Inflammatory macrophage (primary cell): Measurements from ENCODE around the gene SPOCK1.
A peak's percentile ranks its signal among the peaks of the same experiment; 100 is the strongest.
"Not testable (repeated sequence)": the region's sequence is repeated elsewhere in the genome, so short reads cannot be mapped to it uniquely, and the experiment has no call there.

ENCODE experiments used
- DNase-seq, 2 donors: peaks; one replicate each; pipeline ENCODE4 v3.0.0-alpha.2; 2020 to 2022
- total RNA-seq, 18 experiments: gene quantifications; one replicate each; lab custom pipeline; 2026; ENCODE audit warnings: mixed read lengths in 6 of 18, inconsistent platforms in 2 of 18; lab: John Stamatoyannopoulos, UW

SPOCK1 gene
- 0 to 2.5 (median 0.40) reads per million in 18 experiments for total RNA-seq

DNA sequence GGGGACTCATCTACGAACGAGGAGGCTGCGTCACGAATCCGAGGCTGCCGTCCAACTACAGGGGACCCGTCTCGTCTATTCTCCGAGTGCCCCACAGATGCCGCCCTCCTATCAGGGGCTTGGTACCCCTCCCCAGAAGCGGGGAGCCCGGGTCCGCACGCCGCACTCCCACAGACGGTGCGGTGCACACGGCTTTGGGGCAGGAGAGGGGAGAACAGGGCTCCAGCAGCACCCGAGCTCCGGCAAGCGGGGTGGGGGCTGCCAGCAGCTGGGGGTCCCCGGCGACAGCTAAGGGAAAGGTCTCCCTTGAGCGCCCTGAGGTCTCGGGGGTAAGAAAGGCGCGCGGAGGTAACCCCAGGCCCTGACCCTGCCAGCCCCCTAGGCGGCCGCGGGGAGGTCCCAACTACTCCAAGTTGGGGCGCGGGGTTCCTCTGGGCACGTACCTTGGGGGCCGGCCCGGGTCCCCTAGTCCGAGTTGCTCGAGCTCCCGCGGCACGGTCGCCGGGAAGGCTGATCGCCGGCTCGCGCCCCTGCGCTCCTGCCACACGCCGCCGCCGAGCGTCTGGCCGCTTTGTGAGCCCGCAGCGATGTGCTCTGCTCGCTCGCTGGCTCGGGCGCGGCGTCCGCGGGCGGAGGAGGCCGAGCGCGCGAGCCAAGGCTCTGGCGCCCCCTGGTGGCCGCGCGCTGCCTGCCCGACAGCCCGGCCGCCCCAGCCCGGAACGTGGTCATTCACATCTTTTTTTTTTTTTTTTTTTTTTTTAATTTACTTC is at the start of gene SPOCK1:
Gene SPOCK1 (minus strand): TSS at position 591 of the 770 bp plus-strand sequence.
- peak; percentile 68 to 80 for DNase-seq

DNA sequence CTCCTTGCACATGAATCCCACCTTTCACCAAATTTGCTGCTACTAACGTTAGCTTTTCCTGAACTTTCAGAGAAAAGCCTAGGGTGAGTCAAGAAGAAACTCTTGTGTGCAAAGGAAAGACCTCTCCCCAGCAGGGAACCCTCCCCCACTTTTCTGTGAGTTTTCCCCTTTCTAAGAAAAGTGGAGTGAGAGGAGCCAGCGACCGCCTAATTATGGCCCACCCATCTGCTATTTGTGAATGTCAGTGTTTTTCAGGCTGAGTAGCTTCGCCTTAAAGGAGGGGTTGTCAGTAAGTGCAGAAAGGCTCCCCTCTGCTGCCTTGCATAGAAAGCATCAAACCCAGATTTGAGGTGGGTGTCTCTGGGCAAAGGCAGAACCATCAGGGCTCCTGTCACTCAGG is 46.8 kb upstream of the SPOCK1 start:
- no peak for DNase-seq

DNA sequence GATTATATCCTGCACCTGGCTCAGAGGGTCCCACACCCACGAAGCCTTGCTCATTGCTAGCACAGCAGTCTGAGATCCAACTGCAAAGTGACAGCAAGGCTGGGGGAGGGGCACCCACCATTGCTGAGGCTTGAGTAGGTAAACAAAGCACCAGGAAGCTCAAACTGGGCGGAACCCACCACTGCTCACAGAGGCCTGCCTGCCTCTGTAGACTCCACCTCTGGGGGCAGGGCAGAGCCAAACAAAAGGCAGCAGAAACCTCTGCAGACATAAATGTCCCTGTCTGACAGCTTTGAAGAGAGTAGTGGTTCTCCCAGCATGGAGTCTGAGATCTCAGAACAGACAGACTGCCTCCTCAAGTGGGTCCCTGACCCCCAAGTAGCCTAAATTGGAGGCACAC is 36.3 kb upstream of the SPOCK1 start:
- not testable (repeated sequence) for DNase-seq

DNA sequence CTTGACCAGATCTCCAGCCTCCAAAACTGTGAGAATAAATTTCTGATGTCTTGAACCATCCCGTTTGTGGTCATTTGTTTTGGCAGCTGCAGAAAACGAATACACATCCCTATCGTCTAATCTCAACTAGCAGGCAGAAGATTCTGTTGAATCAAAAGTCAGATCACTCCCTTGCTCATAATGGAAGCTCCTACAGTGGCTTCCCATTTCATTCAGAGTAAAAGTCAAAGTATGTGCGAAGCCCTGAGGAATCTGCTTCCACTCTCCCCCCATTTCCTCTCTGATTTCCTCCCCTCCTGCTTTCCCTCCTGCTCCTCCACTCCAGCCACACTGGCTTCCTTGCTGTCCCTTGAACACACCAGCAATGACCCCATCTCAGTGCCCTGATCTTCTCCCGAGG is 34.8 kb upstream of the SPOCK1 start:
- DNase-seq, result no peak

DNA sequence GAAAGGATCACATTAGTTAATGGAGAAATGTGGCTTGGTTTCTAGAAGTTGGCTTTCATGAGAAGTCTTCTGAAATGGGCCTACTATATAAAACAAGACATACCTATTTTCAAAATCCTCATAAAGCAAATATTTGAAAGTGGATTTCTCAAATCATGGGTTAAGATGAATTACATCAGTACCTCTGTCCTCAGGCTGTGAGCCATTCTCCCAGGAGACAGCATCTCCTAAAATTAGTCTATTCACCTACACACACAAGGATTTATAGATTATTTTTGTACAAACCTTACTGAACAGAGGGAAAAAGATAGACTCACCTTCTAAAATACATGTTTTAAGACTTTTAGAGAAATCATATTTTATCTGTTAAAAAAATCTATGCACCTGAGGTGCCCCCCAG is 32.1 kb upstream of the SPOCK1 start:
- no peak for DNase-seq

DNA sequence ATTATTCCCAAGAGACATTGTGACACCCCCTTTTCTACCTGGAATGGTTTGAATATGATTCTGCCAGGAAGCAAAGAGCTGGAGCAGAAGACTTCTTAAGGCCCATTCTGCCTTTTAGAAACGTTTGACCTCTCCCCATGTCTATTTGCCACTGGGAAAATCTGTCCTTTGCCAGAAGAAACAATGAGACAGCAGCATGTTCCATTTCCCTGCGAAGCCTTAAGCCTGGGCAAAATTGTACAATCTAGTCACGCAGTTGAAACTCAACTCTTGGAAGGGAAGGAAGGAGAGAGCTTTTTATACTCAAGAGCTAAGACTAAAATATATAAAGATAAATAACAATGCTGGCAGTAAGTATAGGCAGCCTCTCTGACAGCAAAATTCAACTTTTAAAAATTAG is 22.1 kb upstream of the SPOCK1 start:
- no peak for DNase-seq

DNA sequence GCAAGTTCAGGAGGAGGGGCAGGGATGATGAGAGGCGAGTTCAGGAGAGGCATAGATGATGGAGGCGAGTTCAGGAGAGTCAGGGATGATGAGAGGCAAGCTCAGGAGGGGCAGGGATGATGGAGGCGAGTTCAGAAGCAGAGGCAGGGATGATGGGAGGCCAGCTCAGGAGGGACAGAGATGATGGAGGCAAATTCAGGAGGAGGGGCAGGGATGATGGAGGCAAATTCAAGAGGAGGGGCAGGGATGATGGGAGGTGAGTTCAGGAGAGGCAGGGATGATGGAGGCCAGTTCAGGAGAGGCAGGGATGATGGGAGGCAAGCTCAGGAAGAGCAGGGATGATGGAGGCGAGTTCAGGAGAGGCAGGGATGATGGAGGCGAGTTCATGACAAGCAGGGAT is 17.8 kb upstream of the SPOCK1 start:
- no peak for DNase-seq

DNA sequence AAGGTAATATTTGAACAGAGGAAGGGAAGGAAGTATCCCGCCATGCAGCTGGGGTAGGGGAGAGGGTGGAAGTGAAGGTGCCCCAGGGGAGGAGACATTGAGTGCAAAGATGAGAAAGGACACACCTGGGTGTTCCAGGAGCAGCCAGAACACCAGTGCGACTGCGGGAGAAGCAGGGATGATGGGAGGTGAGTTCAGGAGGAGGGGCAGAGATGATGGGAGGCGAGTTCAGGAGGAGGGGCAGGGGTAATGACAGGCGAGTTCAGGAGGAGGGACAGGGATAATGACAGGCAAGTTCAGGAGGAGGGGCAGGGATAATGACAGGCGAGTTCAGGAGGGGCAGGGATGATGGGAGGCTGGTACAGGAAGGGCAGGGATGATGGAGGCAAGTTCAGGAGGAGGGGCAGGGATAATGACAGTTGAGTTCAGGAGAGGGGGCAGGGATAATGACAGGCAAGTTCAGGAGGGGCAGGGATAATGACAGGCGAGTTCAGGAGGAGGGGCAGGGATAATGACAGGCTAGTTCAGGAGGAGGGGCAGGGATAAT is 17.2 kb upstream of the SPOCK1 start:
- no peak for DNase-seq

DNA sequence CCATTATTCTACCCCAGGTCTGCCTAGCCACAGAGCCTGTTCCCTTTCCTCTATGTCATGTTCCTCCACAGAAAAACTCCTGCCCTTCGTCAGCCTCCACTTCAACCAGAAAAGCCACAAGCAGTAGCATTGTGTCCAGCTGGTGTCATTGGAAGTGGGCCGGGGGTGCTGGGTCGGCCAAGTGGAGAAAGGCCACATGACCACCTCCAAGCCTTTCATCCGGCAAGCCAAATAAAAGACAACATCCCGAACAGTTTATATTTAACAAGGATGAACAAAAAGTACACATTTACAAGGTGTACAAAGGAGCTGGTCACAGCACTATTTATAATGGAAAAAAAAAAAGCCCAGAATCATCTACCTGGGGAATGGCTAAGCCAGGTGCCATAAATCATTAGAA is 16.1 kb upstream of the SPOCK1 start:
- no peak for DNase-seq

DNA sequence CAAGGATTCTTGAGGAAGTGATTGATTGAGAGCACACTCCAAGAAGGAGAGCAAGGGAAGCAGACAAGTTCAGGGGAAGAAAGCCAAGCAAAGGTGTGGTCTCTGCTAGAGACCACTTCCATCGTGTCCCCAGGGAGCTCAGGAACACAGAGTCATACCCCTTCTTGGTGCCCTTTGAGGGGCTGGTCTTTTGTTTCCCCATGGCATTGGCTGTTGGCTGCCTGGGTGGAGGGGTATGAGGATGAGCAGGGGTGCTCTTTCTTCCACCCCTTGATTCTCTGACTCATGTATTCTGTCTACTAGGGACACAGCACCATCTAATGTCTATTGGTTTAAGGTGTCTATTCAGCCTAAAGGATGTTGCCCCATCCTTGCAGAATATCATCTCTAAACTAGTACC is 11.5 kb upstream of the SPOCK1 start:
- DNase-seq, result no peak

DNA sequence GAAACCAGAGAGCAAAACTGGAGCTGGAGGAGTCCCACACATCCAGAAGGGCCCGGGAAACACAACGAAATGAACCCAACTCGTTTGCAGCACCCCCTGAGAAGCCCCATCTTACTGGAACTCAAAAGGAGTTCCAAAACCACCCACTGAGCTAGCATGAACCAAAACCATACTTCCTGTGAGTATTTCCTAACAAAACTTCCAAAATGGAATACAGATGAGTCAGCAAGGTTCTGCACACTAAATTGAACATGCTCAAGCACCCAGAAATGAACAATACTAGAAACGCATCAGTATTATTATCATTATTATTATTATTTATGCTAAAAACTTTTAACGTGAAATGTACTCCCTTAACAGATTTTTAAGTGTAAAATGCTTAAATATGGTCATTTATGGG is 8.0 kb upstream of the SPOCK1 start:
- no peak for DNase-seq

DNA sequence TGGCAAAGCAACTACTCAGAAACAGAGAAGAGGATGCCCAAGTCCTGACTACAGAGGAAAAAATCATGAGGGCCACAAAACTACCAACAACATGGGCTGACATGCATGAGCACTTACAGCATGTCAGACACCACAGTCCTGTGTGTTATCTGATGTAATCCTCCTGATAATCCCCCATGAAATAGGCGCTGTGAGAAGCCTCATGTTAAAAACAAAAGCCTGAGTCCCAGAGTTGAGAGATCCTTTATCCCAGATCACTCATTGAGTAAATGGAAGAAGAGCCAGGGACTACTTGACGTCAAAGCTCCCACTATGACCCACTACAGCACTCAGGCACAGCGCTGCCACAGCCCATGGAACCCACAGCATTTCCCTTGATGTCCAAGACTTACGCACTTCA is 7.2 kb upstream of the SPOCK1 start:
- no peak for DNase-seq

DNA sequence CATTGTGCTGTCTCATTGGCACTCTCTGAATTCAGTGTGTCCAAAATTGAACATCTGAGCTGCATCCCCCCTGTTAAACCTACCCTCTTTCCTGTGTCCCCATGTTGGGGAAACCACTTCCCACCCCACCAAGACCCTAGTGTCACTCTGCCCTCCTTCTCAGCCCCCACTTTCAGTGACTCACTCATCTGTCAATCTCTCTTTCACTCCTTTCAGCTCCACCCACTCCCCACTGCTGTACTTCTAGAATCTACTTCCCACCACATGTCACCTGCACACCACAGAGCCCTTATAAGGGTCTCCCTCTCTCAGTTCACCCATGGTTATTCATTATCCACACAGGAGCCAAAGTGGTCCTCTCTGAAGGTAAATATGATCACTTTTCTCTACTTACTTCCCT is 5.8 kb upstream of the SPOCK1 start:
- DNase-seq, result no peak

DNA sequence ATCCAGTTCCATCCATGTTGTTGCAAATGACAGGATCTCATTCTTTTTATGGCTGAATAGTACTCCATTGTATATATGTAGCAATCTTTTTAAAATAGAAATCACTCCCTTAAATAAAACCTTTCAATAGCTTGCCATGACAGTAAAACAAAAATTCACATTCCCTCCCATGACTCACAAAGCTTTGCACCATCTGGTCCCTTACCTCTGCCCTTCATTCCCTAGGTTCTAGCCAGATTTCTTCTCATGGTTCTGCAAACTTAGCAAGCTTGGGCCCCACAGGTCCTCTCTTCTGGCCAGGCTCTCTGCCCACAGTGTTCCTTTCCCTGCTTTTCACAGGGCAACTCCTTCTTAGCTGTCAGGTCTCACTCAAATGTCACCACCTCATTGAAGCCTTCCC is 4.3 kb upstream of the SPOCK1 start:
- no peak for DNase-seq

DNA sequence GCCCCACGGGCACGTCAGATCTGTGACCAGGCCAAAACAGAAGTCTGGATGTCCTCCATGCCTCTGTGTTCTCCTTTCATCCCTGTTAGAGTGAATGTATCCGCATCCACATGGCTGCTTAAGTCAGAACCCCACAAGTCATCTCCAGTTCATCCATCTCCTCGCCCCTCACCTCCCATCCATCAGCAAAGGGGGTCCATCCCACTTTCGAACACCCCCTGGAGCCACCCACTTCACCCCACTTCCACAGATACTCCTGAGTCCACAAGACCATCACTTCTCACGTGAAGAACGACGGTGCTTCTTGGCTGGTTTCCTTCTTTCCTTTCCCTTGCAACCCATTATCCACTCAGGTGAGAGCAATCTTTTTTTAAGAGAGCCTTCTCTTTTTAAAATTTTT is 3.5 kb upstream of the SPOCK1 start:
- no peak for DNase-seq

DNA sequence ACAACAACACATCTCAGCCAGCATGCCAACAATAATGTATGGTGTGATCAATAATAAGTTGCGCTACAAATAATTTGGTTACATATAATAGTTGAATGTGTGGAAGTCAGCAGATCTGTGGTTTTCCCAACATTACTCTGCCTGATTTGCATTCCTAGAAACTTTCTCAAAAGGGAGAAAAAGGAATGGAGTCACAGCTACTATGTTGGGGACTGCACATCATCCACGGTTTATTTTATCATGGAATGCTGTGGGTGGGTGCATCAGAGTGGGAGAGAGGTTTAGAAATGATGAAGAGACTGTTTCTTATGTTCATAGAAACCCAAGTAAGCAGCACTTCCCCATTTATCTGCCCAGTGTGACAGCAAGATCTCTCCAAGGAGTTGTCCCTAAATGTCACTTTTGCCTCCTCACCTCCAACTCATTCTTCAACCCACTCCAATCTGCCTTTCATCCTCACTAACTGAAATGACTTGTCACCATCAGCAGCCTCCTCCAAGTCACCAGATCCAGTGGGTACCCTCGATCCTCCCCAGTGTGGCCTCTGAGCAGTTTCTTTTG is 2.8 kb upstream of the SPOCK1 start:
- DNase-seq, result no peak

DNA sequence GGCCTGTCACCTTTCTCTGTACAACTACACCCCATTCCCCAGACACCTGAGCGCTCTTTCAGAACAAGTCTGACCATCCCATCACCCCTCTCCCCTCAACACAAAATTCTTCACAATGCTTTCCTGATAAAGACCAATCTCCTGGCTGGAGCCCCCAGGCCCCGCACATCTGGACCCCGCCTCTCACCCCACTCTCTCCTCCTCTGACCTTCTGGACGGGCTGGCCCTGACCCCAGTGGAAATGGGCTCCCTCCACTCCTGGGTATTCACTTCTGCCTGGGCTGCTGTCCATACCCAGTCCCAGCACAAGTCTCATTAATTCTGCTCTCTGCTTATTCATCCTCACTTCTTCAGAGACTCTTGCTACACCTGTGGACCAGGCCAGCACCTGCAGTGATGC is 2.1 kb upstream of the SPOCK1 start:
- no peak for DNase-seq

DNA sequence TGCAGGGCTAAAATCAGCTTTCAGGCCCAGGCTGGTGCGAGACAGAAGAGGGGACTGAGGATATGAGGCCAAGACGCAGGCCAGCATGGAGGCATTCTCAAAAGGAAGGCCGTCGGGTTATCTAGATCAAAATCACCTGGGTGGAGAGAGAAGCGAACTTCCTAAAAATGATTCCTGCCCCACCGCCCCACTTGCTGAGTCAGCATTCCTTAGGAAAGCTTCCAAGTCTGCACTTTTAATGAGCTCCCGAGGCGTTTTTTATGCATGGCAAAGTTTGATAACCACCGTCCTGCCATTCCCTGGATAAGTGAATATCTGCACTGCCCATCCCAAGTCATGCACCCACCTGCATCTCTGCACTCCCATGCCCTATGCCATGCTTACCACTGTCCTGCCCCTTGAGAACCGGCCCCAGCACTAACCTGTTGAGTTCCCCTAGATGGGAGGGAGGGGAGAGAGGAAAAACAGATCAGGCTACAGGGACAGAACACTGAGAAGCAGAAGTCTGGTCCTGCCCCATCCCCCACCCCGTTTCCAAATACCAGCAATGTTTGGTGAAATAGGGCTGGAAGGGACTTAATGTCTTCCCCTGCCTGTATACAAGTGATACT is 1.6 kb upstream of the SPOCK1 start:
- DNase-seq, result peak in 1 of 2 donors; percentile 25

DNA sequence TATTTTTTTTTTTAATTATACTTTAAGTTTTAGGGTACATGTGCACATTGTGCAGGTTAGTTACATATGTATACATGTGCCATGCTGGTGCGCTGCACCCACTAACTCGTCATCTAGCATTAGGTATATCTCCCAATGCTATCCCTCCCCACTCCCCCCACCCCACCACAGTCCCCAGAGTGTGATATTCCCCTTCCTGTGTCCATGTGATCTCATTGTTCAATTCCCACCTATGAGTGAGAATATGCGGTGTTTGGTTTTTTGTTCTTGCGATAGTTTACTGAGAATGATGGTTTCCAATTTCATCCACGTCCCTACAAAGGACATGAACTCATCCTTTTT is 351 bp upstream of the SPOCK1 start:
- DNase-seq, result not testable (repeated sequence)

DNA sequence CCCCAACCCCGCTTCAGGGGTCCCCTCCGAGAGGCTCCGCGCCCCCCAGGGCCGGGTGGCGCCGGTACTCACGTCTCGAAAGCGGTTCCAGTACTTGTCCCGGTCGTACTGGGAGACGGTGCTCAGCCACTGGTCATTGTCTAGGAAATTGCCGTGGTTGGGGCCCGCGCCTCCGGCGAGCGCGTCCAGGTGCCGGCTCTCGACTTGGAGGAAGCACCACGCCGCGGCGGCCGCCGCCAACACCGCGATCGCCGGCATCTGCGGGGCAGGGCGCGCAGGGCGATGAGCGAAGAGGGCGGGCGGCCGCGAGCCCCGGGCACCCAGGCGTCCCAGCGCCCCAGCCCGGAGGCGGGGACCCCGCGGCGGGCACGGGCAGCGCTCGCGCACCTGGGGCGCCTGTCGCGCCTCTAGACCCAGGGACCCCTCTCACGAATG is 808 bp downstream of the SPOCK1 start:
- DNase-seq, result no peak

DNA sequence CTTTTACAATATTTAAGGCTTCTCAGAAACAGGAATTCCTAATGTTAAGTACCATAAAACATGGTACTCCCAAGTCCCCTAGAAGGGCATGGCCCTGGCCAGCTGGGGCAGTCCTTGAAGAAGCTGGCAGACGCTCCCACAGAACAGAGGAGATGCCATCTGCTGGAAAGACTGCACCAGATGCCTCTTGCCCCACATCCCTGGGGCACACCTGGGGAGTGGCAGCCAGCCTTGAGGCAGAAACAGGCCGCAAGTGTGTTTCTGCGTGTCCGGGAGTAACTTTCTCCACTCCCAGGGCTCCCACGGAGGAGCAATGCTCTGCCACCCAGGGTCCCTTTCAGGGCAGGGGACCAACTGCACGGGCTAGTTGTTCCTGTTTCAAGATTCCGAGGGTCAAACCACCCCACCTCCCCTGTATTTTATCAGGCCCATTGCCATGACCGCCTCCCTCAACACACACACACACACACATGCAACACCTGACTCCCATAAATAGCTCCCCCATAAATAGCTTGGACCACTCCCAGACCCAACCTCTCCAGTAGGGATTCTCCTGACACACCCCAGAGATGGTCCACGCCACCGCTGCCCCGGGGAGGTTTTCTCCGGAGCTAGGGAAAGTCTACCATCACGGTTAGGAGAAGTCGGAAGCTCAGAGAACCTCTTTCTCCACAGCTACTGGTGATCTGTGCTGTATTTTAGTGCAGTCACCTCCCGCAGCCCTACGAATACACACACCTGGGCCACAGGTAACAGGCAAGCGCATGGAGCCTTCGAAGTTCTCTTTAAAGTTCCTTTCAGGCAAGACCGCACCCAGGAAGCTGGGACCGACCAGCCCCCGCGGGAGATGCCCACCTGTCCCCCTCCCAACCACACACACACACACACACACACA is 1.5 kb downstream of the SPOCK1 start:
- DNase-seq, result no peak

DNA sequence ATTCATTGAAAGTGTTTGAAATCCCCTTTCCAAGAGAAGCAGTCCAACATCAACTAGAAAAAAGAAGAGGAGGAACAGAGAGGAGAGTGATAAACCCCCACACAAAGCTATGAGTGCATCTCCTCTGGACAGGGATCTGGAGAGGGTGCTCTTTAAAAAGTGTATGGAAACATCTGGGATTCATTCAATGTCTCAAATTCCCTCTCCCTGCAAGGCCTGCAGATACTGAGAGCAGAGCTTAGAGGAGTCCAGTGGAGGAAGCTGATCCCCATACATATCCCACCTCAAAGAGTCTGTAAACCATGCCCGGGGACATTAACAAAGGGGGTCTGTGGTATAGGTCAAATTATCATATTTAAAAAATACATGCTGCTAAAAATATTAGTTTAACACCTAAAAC is 2.2 kb downstream of the SPOCK1 start:
- DNase-seq, result no peak

DNA sequence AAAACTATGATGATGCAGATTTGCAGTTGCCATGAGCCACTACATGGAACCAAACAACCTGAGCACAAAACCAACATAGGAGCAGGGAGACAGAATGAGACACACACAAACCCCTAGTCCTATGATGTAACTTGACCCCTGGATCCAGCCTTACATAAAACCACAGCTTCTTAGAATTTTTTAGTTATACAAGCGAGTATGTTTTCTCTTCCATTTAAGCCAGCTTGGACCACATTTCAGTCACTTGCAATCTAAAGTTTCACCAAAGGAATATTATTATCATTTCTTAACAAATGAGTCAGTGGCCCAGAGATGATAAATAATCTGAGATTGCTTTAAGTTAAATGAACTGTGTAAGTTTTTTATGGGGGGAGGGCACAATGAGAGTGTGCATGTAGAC is 6.8 kb downstream of the SPOCK1 start:
- DNase-seq, result no peak
